HEK293T (cell line): Measurements from ENCODE around the gene CD300LD.
"Not testable (repeated sequence)": the region's sequence is repeated elsewhere in the genome, so short reads cannot be mapped to it uniquely, and the experiment has no call there.

ENCODE experiments used
- CTCF ChIA-PET: fragments of 350-600 bp; formaldehyde crosslinking; extraction: SDS; loops from one replicate; lab custom pipeline; 2021; ENCODE audit warnings: antibody characterized with exemption, inconsistent platforms; lab: Yijun Ruan, JAX
- POLR2A ChIA-PET: fragments of 350-600 bp; formaldehyde crosslinking; extraction: SDS; loops from one replicate; lab custom pipeline; 2020; ENCODE audit warnings: antibody characterized with exemption, inconsistent platforms; lab: Yijun Ruan, JAX
- DNase-seq: peaks from one replicate; pipeline ENCODE4 v3.0.0; 2012; ENCODE audit warnings: mixed read lengths; ENCODE audit errors: extremely low spot score
- ARNT ChIP-seq: fragments of 450-650 bp; IDR thresholded peaks from 2 replicates; pipeline ENCODE4 v1.6.1; 2017; ENCODE audit warnings: mild to moderate bottlenecking
- BHLHE40 ChIP-seq: fragments of 450-650 bp; IDR thresholded peaks from 2 replicates; pipeline ENCODE4 v1.6.1; 2016; ENCODE audit warnings: mild to moderate bottlenecking, moderate library complexity, borderline replicate concordance
- CTBP1 ChIP-seq: fragments of 450-650 bp; IDR thresholded peaks from 2 replicates; pipeline ENCODE4 v1.6.1; 2016; ENCODE audit warnings: borderline replicate concordance
- ELF4 ChIP-seq: fragments of 450-650 bp; IDR thresholded peaks from 2 replicates; pipeline ENCODE4 v1.6.1; 2017; ENCODE audit warnings: antibody characterized with exemption
- FOXA1 ChIP-seq: fragments of 450-650 bp; IDR thresholded peaks from 2 replicates; pipeline ENCODE4 v1.6.1; 2016; ENCODE audit warnings: mild to moderate bottlenecking
- FOXK2 ChIP-seq: fragments of 450-650 bp; IDR thresholded peaks from 2 replicates; pipeline ENCODE4 v1.6.1; 2016; ENCODE audit warnings: mild to moderate bottlenecking
- FOXM1 ChIP-seq: fragments of 450-650 bp; IDR thresholded peaks from 2 replicates; pipeline ENCODE4 v1.6.1; 2017; ENCODE audit warnings: mild to moderate bottlenecking, borderline replicate concordance
- HDGF ChIP-seq: fragments of 450-650 bp; IDR thresholded peaks from 2 replicates; pipeline ENCODE4 v1.6.1; 2017; ENCODE audit warnings: antibody characterized with exemption, borderline replicate concordance
- L3MBTL2 ChIP-seq: fragments of 450-650 bp; conservative IDR thresholded peaks from 2 replicates; pipeline ENCODE4 v1.6.1; 2016; ENCODE audit warnings: mild to moderate bottlenecking
- LEF1 ChIP-seq: fragments of 450-650 bp; IDR thresholded peaks from 2 replicates; pipeline ENCODE4 v1.6.1; 2017; ENCODE audit warnings: mild to moderate bottlenecking, borderline replicate concordance
- NFRKB ChIP-seq: fragments of 450-650 bp; IDR thresholded peaks from 2 replicates; pipeline ENCODE4 v1.6.1; 2016; ENCODE audit warnings: mild to moderate bottlenecking, moderate library complexity
- PKNOX1 ChIP-seq: fragments of 450-650 bp; IDR thresholded peaks from 2 replicates; pipeline ENCODE4 v1.6.1; 2016
- SP1 ChIP-seq: fragments of 450-650 bp; IDR thresholded peaks from 2 replicates; pipeline ENCODE4 v1.6.1; 2017
- SUZ12 ChIP-seq: fragments of 450-650 bp; IDR thresholded peaks from 2 replicates; pipeline ENCODE4 v1.6.1; 2016; ENCODE audit warnings: mild to moderate bottlenecking
- TARDBP ChIP-seq: fragments of 450-650 bp; IDR thresholded peaks from 2 replicates; pipeline ENCODE4 v1.6.1; 2016
- ZNF384 ChIP-seq: fragments of 450-650 bp; IDR thresholded peaks from 2 replicates; pipeline ENCODE4 v1.6.1; 2016

The CD300LD gene

DNA sequence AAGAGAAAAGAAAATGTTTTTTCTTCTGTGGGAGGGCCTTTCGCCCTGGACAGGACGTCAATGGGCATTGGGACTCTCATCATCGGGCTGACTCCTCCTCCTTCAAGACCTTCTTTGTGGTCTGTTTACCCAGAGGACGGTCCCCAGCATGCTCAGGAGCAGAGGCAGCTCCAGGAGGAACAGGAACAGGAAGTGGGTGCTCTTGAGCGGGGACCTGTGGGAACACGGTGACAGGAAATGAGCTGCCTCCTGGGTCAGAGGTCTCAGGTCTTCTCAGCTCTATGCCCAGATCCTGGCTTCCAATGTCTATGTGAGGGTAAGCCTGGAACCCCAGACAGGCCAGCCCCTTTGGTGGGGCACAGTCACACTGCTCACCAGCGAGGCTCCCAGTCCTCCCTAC lies 12.2 kb downstream of the CD300LD start:
- TF ChIP-seq HDGF (no peak), SUZ12 (no peak), PKNOX1 (no peak), FOXK2 (no peak), L3MBTL2 (no peak), NFRKB (no peak), ARNT (no peak), LEF1 (no peak), FOXM1 (no peak), TARDBP (no peak), FOXA1 (no peak), ELF4 (no peak), SP1 (no peak), BHLHE40 (no peak)
- ChIA-PET CTCF (interaction anchor here (1.0 kb wide), 1 partner anchor 14 kb away, joined by 7 read pairs; no protein-coding TSS in a partner anchor), POLR2A (no interaction called here)
- no peak for DNase-seq

DNA sequence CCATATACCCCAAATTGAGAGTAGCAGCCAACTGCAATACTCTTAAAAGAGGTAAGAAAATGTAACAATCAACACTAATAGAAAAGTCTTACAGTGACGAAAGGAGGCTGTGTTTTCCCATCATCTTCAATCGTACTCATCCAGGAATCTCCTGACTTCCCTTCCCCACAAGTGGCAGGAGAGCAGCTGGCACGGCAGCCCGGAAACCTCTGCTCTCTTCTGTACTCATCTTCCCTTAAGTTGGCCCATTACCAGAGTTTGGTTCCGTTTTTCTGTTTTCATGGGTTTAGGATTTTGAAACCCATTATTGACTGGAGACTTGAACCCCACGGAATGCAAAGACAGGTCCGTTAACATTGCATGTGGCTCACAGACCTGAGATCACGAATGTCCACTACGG lies 13.1 kb downstream of the CD300LD start:
- CTCF ChIA-PET, result interaction anchor here (1.0 kb wide), 1 partner anchor 13 kb away, joined by 7 read pairs; no protein-coding TSS in a partner anchor
- DNase-seq, result no peak
- POLR2A ChIA-PET, result no interaction called here
- TF ChIP-seq ELF4 (no peak), SUZ12 (no peak), FOXA1 (no peak), PKNOX1 (no peak), ARNT (no peak), ZNF384 (no peak), FOXK2 (no peak), TARDBP (no peak), FOXM1 (no peak), CTBP1 (no peak), BHLHE40 (no peak), LEF1 (no peak), NFRKB (no peak), L3MBTL2 (no peak), HDGF (no peak)

DNA sequence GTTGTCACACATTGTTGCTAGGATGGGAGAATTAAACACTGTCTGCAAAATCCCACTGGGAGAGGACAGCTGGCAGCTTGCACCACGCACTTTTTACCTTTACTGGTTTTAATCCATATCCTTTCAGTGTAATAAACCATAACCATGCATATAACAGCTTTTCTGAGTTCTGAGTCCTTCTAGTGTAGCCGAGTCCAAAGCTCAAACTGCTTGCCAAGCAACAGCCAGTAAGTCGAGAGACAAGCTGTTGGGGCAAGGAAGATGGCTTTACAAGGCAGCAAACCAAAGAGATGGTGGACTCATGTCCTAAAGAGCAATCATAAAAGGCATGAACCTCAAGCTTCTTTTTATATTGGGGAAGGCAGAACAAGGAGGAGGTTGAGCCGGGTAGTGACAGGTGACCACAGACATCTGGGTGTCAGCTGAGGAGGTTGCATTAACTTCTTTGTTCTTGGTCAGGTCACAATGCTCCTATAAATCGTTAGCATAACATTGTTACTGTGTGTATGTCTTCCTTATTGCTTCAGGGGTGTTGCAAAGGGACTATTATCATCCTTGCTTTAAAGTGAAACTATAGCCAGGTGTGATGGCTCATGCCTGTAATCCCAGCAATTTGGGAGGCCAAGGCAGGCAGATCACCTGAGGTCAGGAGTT lies 17.5 kb downstream of the CD300LD start:
- DNase-seq, result no peak
- CTCF ChIA-PET, result interaction anchor here (0.7 to 1.0 kb wide), 2 partner anchors 9 to 111 kb away, joined by 3 to 5 read pairs; no protein-coding TSS in a partner anchor
- no peak for TF ChIP-seq BHLHE40
- TF ChIP-seq SUZ12, result no peak
- no peak for TF ChIP-seq FOXM1
- no peak for TF ChIP-seq L3MBTL2
- TF ChIP-seq ARNT, result no peak
- TF ChIP-seq CTBP1, result no peak
- no peak for TF ChIP-seq PKNOX1
- TF ChIP-seq TARDBP, result no peak
- TF ChIP-seq ZNF384, result no peak
- TF ChIP-seq NFRKB, result no peak
- no peak for TF ChIP-seq SP1
- POLR2A ChIA-PET, result no interaction called here

DNA sequence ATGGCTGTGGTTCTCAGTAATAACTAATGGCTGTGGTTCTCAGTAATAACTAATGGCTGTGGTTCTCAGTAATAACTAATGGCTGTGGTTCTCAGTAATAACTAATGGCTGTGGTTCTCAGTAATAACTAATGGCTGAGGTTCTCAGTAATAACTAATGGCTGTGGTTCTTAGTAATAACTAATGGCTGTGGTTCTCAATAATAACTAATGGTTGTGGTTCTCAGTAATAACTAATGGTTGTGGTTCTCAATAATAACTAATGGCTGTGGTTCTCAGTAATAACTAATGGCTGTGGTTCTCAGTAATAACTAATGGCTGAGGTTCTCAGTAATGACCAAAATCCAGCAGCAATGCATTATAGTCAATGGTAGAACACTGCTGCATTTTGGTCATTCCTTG lies 18.4 kb downstream of the CD300LD start:
- POLR2A ChIA-PET, CTCF ChIA-PET, DNase-seq: not testable (repeated sequence)

GRCh38 chr17:74573169-74573568 lies 18.9 kb downstream of the CD300LD start:
- TF ChIP-seq SUZ12 (no peak), ARNT (no peak), BHLHE40 (no peak), HDGF (no peak), NFRKB (no peak), FOXA1 (no peak), L3MBTL2 (no peak), PKNOX1 (no peak), FOXM1 (no peak), ZNF384 (no peak)
- POLR2A ChIA-PET, result no interaction called here
- no peak for DNase-seq
- CTCF ChIA-PET, result no interaction called here

- POLR2A ChIA-PET, result no interaction called here
- no peak for TF ChIP-seq FOXA1
- DNase-seq, result no peak
- CTCF ChIA-PET, result no interaction called here
Observed at GRCh38 chr17:74571621-74572270, 20.3 kb downstream of the CD300LD start.
